HepG2 (cell line): ENCODE data around the gene RHOBTB3. TPM values are rescaled to one million over a fixed set of nuclear protein-coding genes. Genes with fewer than 3 reads are reported as not detected.

Source experiments
- ARNTL ChIP-seq: sonication (generic); formaldehyde crosslinking; IDR thresholded peaks from 2 replicates; pipeline ENCODE4 v1.4.0; 2020; ENCODE audit warnings: mild to moderate bottlenecking, missing genetic modification reagents
- ELK4 ChIP-seq: sonication (generic); formaldehyde crosslinking; IDR thresholded peaks from 2 replicates; pipeline ENCODE4 v1.9.0; 2021; ENCODE audit warnings: missing genetic modification reagents, borderline replicate concordance
- FOXA1 ChIP-seq, 2 experiments: fragments of 450-650 bp in 1 of 2; sonication (generic) in 1 of 2; formaldehyde crosslinking in 1 of 2; IDR thresholded peaks; 2 replicates each; pipeline versions ENCODE4 v1.4.0 to v1.6.1; 2016 to 2020; ENCODE audit warnings: missing genetic modification reagents in 1 of 2
- HCFC1 ChIP-seq: fragments of 150-350 bp; IDR thresholded peaks from 2 replicates; pipeline ENCODE4 v1.6.1; 2014; ENCODE audit warnings: low read depth, low read length
- MLXIP ChIP-seq: sonication (generic); formaldehyde crosslinking; IDR thresholded peaks from 2 replicates; pipeline ENCODE4 v1.9.0; 2021; ENCODE audit warnings: missing genetic modification reagents, borderline replicate concordance
- NFATC3 ChIP-seq: sonication (generic); formaldehyde crosslinking; IDR thresholded peaks from 2 replicates; pipeline ENCODE4 v1.5.1; 2020; ENCODE audit warnings: mild to moderate bottlenecking, missing genetic modification reagents
- POGZ ChIP-seq: sonication (generic); formaldehyde crosslinking; IDR thresholded peaks from 2 replicates; pipeline ENCODE4 v1.4.0; 2020; ENCODE audit warnings: mild to moderate bottlenecking, missing genetic modification reagents
- PTBP1 ChIP-seq: fragments of 200-400 bp; formaldehyde crosslinking; IDR thresholded peaks from 2 replicates; pipeline ENCODE4 v1.6.1; 2018; ENCODE audit warnings: low read length, low read depth; ENCODE audit not compliant: poor library complexity, severe bottlenecking
- SRF ChIP-seq: IDR thresholded peaks from 2 replicates; pipeline ENCODE4 v1.6.1; 2011; ENCODE audit warnings: mild to moderate bottlenecking, low read depth, low read length, moderate library complexity
- WIZ ChIP-seq: sonication (generic); formaldehyde crosslinking; IDR thresholded peaks from 2 replicates; pipeline ENCODE4 v1.5.1; 2020; ENCODE audit warnings: mild to moderate bottlenecking, missing genetic modification reagents
- ZNF280B ChIP-seq: sonication (generic); formaldehyde crosslinking; IDR thresholded peaks from 2 replicates; pipeline ENCODE4 v1.5.0; 2020; ENCODE audit warnings: missing genetic modification reagents, mild to moderate bottlenecking, borderline replicate concordance
- polyA plus RNA-seq, 8 experiments: library from polyadenylated mRNA; depleted of rRNA in 3 of 8; stranded (reverse) in 7 of 8; unstranded in 1 of 8; fragments of >200 nt; fragmentation: Illumina TruSeq in 4 of 8; extraction: Trizol in 4 of 8; gene quantifications; 2 replicates each; pipeline versions ENCODE4 v1.2.1 to v1.2.3, GENCODE V29; 2011 to 2016; ENCODE audit warnings: low read depth in 4 of 8, missing spikeins in 1 of 8, mixed read lengths in 1 of 8; ENCODE audit not compliant: insufficient read depth in 1 of 8
- total RNA-seq, 5 experiments: library from RNA; depleted of rRNA; stranded (reverse); fragments of >200 nt; fragmentation: Illumina TruSeq; extraction: Trizol; gene quantifications; 2 replicates each; pipeline ENCODE4 v1.2.3, GENCODE V29; 2016; ENCODE audit warnings: low read depth in 1 of 5
- TF ChIP-seq, protein P1 (sequence below): sonication (generic); formaldehyde crosslinking; IDR thresholded peaks from 2 replicates; pipeline ENCODE4 v1.9.0; 2022; ENCODE audit warnings: low read depth, missing genetic modification reagents
- TF ChIP-seq, protein P2 (sequence below): sonication (generic); formaldehyde crosslinking; IDR thresholded peaks from 2 replicates; pipeline ENCODE4 v1.5.1; 2020; ENCODE audit warnings: mild to moderate bottlenecking, missing genetic modification reagents, borderline replicate concordance
- TF ChIP-seq, protein P3 (sequence below): sonication (generic); formaldehyde crosslinking; IDR thresholded peaks from 2 replicates; pipeline ENCODE4 v1.5.0; 2020; ENCODE audit warnings: mild to moderate bottlenecking, missing genetic modification reagents
- TF ChIP-seq, protein P4 (sequence below): sonication (generic); formaldehyde crosslinking; IDR thresholded peaks from 2 replicates; pipeline ENCODE4 v1.4.0; 2020; ENCODE audit warnings: mild to moderate bottlenecking, missing genetic modification reagents

The RHOBTB3 gene
- total and polyA plus RNA-seq, 2 of the 13 experiments (the other 11 are each of a cell fraction or from before 2014, with no cell fraction given): 31.6 to 35.4 TPM

DNA sequence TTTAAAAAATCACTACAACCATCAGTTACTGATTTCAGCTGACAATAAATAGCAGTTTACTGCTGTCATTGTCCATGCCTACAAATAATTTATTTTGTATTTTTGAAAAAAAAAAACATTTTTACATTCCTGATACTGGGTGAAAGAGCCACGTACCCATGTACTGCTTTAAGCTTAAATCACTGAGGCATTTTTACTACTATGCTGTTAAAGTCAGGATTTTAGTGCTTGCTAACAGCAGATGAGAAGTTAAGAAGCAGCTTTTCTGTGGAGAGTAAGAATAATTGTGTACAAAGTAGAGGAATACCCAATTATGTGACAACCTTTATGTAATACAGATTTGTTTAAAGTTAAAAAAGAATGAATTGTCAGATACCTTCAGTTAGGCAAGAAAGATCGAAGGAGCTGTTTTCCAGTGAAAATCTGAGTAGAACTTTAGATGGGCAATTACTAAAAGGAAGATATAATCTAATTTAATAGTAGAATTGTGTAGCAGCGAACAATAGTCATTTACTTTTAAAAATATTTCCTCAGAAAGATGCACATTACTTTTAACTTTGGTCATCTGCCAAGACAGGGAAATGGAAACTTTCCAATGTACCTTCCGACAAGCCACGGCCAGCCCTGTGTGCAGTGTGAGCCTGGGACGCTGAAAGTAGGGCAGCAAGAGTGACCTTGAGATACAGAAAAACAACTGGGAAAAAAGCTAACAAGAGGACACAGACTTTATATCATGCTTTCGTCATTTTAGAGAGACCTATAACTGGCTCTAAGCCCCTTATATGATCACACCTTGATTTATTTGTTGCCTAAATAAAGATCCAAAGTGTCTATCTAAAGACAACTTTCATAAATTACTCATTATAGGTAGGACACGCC, 39.9 kb downstream of the RHOBTB3 start (continued):
- TF ChIP-seq, protein P1, sequence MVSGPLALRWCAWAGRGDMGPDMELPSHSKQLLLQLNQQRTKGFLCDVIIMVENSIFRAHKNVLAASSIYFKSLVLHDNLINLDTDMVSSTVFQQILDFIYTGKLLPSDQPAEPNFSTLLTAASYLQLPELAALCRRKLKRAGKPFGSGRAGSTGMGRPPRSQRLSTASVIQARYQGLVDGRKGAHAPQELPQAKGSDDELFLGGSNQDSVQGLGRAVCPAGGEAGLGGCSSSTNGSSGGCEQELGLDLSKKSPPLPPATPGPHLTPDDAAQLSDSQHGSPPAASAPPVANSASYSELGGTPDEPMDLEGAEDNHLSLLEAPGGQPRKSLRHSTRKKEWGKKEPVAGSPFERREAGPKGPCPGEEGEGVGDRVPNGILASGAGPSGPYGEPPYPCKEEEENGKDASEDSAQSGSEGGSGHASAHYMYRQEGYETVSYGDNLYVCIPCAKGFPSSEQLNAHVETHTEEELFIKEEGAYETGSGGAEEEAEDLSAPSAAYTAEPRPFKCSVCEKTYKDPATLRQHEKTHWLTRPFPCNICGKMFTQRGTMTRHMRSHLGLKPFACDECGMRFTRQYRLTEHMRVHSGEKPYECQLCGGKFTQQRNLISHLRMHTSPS: no peak
- 0 out of 2 replicates have a peak, but pooled peaks have one; percentile 26 for TF ChIP-seq POGZ (CRISPR knock-in tag)
- no peak for TF ChIP-seq NFATC3 (CRISPR knock-in tag)
- TF ChIP-seq ZNF280B: no peak
- no peak for TF ChIP-seq ARNTL
- TF ChIP-seq WIZ (CRISPR knock-in tag): no peak
- TF ChIP-seq SRF: no peak
- TF ChIP-seq, protein P2, sequence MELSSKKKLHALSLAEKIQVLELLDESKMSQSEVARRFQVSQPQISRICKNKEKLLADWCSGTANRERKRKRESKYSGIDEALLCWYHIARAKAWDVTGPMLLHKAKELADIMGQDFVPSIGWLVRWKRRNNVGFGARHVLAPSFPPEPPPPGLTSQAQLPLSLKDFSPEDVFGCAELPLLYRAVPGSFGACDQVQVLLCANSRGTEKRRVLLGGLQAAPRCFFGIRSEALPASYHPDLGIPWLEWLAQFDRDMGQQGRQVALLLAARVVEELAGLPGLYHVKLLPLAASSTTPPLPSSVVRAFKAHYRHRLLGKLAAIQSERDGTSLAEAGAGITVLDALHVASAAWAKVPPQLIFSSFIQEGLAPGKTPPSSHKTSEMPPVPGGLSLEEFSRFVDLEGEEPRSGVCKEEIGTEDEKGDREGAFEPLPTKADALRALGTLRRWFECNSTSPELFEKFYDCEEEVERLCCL (CRISPR knock-in tag): no peak
- TF ChIP-seq MLXIP: no peak
- TF ChIP-seq, protein P3, sequence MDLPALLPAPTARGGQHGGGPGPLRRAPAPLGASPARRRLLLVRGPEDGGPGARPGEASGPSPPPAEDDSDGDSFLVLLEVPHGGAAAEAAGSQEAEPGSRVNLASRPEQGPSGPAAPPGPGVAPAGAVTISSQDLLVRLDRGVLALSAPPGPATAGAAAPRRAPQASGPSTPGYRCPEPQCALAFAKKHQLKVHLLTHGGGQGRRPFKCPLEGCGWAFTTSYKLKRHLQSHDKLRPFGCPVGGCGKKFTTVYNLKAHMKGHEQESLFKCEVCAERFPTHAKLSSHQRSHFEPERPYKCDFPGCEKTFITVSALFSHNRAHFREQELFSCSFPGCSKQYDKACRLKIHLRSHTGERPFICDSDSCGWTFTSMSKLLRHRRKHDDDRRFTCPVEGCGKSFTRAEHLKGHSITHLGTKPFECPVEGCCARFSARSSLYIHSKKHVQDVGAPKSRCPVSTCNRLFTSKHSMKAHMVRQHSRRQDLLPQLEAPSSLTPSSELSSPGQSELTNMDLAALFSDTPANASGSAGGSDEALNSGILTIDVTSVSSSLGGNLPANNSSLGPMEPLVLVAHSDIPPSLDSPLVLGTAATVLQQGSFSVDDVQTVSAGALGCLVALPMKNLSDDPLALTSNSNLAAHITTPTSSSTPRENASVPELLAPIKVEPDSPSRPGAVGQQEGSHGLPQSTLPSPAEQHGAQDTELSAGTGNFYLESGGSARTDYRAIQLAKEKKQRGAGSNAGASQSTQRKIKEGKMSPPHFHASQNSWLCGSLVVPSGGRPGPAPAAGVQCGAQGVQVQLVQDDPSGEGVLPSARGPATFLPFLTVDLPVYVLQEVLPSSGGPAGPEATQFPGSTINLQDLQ: no peak
- no peak for TF ChIP-seq FOXA1 (IDR thresholded peaks at IDR 0.05)
- no peak for TF ChIP-seq FOXA1 (CRISPR knock-in tag; IDR thresholded peaks at IDR 0.05)
- TF ChIP-seq PTBP1: no peak
- TF ChIP-seq, protein P4, sequence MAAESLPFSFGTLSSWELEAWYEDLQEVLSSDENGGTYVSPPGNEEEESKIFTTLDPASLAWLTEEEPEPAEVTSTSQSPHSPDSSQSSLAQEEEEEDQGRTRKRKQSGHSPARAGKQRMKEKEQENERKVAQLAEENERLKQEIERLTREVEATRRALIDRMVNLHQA (CRISPR knock-in tag): no peak
- no peak for TF ChIP-seq ELK4
- no peak for TF ChIP-seq HCFC1
